ENCODE measurements around the gene GTF3A. TPM values are rescaled to one million over a fixed set of nuclear protein-coding genes. Genes with fewer than 3 reads are reported as not detected.

The GTF3A gene
- total and polyA plus RNA-seq, 4 donors: 66.4 to 144 (median 96.7) TPM

DNA sequence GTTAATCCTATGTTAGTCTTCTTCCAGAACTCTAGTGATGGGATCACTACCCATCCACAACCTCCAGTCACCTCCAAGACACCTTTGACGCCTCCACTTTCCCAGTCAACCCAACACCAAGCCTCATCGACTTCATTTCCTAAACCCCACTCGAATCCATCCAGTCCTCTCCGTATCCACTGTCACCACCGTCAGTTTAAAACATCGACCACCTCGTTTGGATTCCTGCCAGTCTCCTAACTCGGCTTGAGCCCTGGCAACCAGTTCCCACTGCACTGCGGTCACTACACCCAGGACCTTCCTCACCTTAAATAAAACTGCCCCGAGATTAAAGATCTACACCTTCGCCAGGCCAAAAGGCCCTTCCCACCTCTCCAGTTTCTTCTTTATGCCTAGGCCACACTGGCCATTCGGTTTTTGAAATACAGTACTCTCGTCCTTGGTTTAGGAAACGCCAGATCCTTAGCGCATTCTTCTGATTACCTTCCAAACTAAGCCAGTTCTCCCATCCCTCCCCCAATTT is 24.7 kb downstream of the GTF3A start:
- Histone ChIP-seq H3K27me3 (ENCODE audit: control insufficient read depth in 4 of 4, insufficient read depth in 4 of 4, low read length in 3 of 4) (no peaks in the 10 kb centered on the region), H3K27ac (ENCODE audit: low read depth in 1 of 2, low read length in 2 of 2) (peak overlapping the region; percentile 95 to 100), H3K9me3 (ENCODE audit: control insufficient read depth in 4 of 4, low read length in 3 of 4) (no peaks in the 10 kb centered on the region), H3K4me1 (ENCODE audit: control insufficient read depth in 4 of 4, insufficient read depth in 4 of 4, low read length in 3 of 4) (peaks cover 6 to 26% (median 11%) of the 10 kb centered on the region in 4 donors), H3K4me3 (ENCODE audit: low read depth in 1 of 3, low read length in 3 of 3) (peak overlapping the region; percentile 71 to 97 (median 79)), H3K36me3 (ENCODE audit: control insufficient read depth in 4 of 4, insufficient read depth in 3 of 4, low read depth in 1 of 4, low read length in 3 of 4) (no peaks in the 10 kb centered on the region), H3K9ac (ENCODE audit: low read depth in 1 of 2, low read length in 2 of 2) (peak overlapping the region; percentile 92 to 96)
- WGBS: 46% methylated on average over 15 of the region's 15 CpGs
- DNase-seq (ENCODE audit: low spot score): no peak
- TF ChIP-seq, protein P1, sequence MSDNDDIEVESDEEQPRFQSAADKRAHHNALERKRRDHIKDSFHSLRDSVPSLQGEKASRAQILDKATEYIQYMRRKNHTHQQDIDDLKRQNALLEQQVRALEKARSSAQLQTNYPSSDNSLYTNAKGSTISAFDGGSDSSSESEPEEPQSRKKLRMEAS (IDR thresholded peaks at IDR 0.05): no peak
- TF ChIP-seq, protein P2, sequence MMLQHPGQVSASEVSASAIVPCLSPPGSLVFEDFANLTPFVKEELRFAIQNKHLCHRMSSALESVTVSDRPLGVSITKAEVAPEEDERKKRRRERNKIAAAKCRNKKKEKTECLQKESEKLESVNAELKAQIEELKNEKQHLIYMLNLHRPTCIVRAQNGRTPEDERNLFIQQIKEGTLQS (IDR thresholded peaks at IDR 0.05): no peak
- no peak for TF ChIP-seq HNF4G (IDR thresholded peaks at IDR 0.05)
- TF ChIP-seq TAF1 (conservative IDR thresholded peaks at IDR 0.05): no peak
- no peak for TF ChIP-seq FOXA1 (IDR thresholded peaks at IDR 0.05)
- no peak for TF ChIP-seq RXRA (IDR thresholded peaks at IDR 0.05)
- no peak for TF ChIP-seq GABPA (IDR thresholded peaks at IDR 0.05 in 1 of 2, conservative IDR thresholded peaks at IDR 0.05 in 1 of 2)
- no peak for TF ChIP-seq NR2F2 (IDR thresholded peaks at IDR 0.05)
- TF ChIP-seq SP1 (IDR thresholded peaks at IDR 0.05): no peak
- no peak for TF ChIP-seq EGR1 (IDR thresholded peaks at IDR 0.05; ENCODE audit: low read depth in 2 of 2)
- TF ChIP-seq JUND (IDR thresholded peaks at IDR 0.05): no peak

DNA sequence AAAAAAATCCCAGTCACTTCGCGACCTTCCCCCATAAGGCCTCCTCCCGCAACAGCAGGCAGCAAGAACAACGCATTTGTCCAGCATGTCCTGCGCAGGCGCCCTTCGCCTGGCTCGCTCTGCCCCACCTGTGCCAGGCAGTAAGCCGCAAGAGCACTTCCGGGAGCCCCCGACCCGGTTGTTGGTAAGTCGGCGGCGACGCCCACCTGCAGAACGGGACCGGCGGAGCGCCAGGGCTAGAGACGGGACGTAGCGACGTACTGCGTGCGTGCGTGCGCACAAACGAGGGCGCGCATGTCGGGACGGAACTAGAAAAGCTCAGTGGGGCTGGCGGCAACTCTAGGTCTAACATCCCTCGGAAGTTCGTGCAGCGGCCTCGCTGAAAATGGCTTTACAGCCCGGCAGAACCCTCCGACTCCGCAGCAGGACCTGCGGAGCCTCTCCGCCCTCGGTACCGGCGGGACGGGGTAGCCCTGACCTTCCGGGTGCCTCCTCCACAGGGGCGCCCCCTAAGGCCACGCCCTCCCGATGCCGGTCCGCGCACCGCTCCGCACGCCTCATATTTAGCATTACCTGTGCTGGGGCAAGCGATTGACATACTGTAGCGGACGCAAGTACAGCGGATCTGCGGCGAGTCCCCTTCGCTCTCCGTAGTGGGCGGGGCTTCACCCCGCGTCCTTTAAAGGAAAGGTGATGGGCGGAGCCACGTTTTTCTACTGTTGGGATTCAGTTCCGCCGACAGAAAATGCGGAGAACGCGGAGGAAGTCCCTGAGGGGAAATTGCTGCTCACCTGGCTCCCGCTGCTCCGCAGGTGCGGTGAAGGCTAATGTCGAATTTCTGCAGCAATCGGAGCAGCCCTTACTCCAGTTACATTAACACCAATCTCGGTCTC is 25.8 kb downstream of the GTF3A start, which contains the start of gene MTIF3:
MTIF3 (minus strand) TSS at position 629 of the 893 bp plus-strand sequence. CDS start 10,116 bp downstream, outside the sequence.
- TF ChIP-seq FOXA2 (IDR thresholded peaks at IDR 0.05) (no peak), HNF4G (IDR thresholded peaks at IDR 0.05) (no peak), EGR1 (IDR thresholded peaks at IDR 0.05; ENCODE audit: low read depth in 2 of 2) (peak; percentile 33 to 76), JUND (IDR thresholded peaks at IDR 0.05) (peak in 1 of 2 donors; percentile 41), HNF4A (conservative IDR thresholded peaks at IDR 0.05) (no peak), RXRA (IDR thresholded peaks at IDR 0.05) (peak; percentile 50 to 54), GABPA (IDR thresholded peaks at IDR 0.05 in 1 of 2, conservative IDR thresholded peaks at IDR 0.05 in 1 of 2) (peak; percentile 9 to 69), FOXA1 (IDR thresholded peaks at IDR 0.05) (peak; percentile 45), RAD21 (IDR thresholded peaks at IDR 0.05) (peak; percentile 25 to 48), TAF1 (conservative IDR thresholded peaks at IDR 0.05) (peak; percentile 85), NR2F2 (IDR thresholded peaks at IDR 0.05) (peak; percentile 32), SP1 (IDR thresholded peaks at IDR 0.05) (peak; percentile 82), YY1 (IDR thresholded peaks at IDR 0.05) (peak; percentile 92)
- TF ChIP-seq, protein P3, sequence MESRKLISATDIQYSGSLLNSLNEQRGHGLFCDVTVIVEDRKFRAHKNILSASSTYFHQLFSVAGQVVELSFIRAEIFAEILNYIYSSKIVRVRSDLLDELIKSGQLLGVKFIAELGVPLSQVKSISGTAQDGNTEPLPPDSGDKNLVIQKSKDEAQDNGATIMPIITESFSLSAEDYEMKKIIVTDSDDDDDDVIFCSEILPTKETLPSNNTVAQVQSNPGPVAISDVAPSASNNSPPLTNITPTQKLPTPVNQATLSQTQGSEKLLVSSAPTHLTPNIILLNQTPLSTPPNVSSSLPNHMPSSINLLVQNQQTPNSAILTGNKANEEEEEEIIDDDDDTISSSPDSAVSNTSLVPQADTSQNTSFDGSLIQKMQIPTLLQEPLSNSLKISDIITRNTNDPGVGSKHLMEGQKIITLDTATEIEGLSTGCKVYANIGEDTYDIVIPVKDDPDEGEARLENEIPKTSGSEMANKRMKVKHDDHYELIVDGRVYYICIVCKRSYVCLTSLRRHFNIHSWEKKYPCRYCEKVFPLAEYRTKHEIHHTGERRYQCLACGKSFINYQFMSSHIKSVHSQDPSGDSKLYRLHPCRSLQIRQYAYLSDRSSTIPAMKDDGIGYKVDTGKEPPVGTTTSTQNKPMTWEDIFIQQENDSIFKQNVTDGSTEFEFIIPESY (IDR thresholded peaks at IDR 0.05): peak; percentile 96
- TF ChIP-seq, protein P4, sequence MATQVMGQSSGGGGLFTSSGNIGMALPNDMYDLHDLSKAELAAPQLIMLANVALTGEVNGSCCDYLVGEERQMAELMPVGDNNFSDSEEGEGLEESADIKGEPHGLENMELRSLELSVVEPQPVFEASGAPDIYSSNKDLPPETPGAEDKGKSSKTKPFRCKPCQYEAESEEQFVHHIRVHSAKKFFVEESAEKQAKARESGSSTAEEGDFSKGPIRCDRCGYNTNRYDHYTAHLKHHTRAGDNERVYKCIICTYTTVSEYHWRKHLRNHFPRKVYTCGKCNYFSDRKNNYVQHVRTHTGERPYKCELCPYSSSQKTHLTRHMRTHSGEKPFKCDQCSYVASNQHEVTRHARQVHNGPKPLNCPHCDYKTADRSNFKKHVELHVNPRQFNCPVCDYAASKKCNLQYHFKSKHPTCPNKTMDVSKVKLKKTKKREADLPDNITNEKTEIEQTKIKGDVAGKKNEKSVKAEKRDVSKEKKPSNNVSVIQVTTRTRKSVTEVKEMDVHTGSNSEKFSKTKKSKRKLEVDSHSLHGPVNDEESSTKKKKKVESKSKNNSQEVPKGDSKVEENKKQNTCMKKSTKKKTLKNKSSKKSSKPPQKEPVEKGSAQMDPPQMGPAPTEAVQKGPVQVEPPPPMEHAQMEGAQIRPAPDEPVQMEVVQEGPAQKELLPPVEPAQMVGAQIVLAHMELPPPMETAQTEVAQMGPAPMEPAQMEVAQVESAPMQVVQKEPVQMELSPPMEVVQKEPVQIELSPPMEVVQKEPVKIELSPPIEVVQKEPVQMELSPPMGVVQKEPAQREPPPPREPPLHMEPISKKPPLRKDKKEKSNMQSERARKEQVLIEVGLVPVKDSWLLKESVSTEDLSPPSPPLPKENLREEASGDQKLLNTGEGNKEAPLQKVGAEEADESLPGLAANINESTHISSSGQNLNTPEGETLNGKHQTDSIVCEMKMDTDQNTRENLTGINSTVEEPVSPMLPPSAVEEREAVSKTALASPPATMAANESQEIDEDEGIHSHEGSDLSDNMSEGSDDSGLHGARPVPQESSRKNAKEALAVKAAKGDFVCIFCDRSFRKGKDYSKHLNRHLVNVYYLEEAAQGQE (IDR thresholded peaks at IDR 0.05): peak; percentile 84
- TF ChIP-seq, protein P2 (IDR thresholded peaks at IDR 0.05): no peak
- TF ChIP-seq, protein P5, sequence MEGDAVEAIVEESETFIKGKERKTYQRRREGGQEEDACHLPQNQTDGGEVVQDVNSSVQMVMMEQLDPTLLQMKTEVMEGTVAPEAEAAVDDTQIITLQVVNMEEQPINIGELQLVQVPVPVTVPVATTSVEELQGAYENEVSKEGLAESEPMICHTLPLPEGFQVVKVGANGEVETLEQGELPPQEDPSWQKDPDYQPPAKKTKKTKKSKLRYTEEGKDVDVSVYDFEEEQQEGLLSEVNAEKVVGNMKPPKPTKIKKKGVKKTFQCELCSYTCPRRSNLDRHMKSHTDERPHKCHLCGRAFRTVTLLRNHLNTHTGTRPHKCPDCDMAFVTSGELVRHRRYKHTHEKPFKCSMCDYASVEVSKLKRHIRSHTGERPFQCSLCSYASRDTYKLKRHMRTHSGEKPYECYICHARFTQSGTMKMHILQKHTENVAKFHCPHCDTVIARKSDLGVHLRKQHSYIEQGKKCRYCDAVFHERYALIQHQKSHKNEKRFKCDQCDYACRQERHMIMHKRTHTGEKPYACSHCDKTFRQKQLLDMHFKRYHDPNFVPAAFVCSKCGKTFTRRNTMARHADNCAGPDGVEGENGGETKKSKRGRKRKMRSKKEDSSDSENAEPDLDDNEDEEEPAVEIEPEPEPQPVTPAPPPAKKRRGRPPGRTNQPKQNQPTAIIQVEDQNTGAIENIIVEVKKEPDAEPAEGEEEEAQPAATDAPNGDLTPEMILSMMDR (IDR thresholded peaks at IDR 0.05; ENCODE audit: low read depth, low read length, missing input control): peak; percentile 19
- TF ChIP-seq, protein P1 (IDR thresholded peaks at IDR 0.05): peak; percentile 72
- no peaks in the 10 kb centered on the region for H3K9me3 ChIP-seq (ENCODE audit: control insufficient read depth in 4 of 4, low read length in 3 of 4)
- H3K4me3 ChIP-seq (ENCODE audit: low read depth in 1 of 3, low read length in 3 of 3): peak within 1 kb of the TSS; percentile 71 to 97 (median 79)
- peaks cover 6 to 28% (median 12%) of the 10 kb centered on the region in 4 donors for H3K4me1 ChIP-seq (ENCODE audit: control insufficient read depth in 4 of 4, insufficient read depth in 4 of 4, low read length in 3 of 4)
- H3K27me3 ChIP-seq (ENCODE audit: control insufficient read depth in 4 of 4, insufficient read depth in 4 of 4, low read length in 3 of 4): no peaks in the 10 kb centered on the region
- peak; percentile 94 for DNase-seq (ENCODE audit: low spot score)
- WGBS: under 1% methylated on average over 81 of the region's 81 CpGs
- peak within 1 kb of the TSS; percentile 96 to 97 for H3K9ac ChIP-seq (ENCODE audit: low read depth in 1 of 2, low read length in 2 of 2)
- no peaks in the 10 kb centered on the region for H3K36me3 ChIP-seq (ENCODE audit: control insufficient read depth in 4 of 4, insufficient read depth in 3 of 4, low read depth in 1 of 4, low read length in 3 of 4)
- H3K27ac ChIP-seq (ENCODE audit: low read depth in 1 of 2, low read length in 2 of 2): peak within 1 kb of the TSS; percentile 95 to 100

Measured in liver (tissue), 9 donors.